ENCODE data around the gene BEND3.

DNA sequence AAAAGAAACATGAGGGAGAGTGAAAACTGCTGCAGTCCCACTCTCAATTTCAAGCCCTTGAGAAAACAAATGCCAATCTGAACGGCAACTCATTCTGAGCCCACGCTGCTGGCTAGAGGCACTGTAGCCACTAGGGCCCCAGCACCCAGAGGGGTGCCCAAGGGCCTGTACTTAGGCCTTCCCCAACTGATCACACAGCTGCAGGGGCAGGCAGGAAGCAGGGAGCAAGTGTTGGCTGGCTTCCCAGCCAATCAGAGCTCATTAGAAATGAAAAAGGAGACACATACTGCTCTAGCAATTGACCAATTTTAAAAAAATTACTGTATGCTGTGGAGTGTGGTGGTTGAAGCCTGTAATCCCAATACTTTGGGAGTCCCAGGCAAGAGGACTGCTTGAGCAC lies 3.7 kb upstream of the BEND3 start:
- TF ChIP-seq, protein P1, sequence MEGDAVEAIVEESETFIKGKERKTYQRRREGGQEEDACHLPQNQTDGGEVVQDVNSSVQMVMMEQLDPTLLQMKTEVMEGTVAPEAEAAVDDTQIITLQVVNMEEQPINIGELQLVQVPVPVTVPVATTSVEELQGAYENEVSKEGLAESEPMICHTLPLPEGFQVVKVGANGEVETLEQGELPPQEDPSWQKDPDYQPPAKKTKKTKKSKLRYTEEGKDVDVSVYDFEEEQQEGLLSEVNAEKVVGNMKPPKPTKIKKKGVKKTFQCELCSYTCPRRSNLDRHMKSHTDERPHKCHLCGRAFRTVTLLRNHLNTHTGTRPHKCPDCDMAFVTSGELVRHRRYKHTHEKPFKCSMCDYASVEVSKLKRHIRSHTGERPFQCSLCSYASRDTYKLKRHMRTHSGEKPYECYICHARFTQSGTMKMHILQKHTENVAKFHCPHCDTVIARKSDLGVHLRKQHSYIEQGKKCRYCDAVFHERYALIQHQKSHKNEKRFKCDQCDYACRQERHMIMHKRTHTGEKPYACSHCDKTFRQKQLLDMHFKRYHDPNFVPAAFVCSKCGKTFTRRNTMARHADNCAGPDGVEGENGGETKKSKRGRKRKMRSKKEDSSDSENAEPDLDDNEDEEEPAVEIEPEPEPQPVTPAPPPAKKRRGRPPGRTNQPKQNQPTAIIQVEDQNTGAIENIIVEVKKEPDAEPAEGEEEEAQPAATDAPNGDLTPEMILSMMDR (conservative IDR thresholded peaks at IDR 0.05; ENCODE audit: low read depth in 2 of 2) = no peak
- TF ChIP-seq REST (IDR thresholded peaks at IDR 0.05; ENCODE audit: unreplicated experiment) = no peak
- no peak for TF ChIP-seq EZH2 (IDR thresholded peaks at IDR 0.05; ENCODE audit: low read depth, unreplicated experiment)
- TF ChIP-seq POLR2AphosphoS5 (IDR thresholded peaks at IDR 0.05; ENCODE audit: low read depth) = no peak
- no peak for TF ChIP-seq EZH2phosphoT487 (IDR thresholded peaks at IDR 0.05; ENCODE audit: unreplicated experiment)

Measured in GM23338 (cell line).